ENCODE results near the gene CCDC92. TPM values are rescaled to one million over a fixed set of nuclear protein-coding genes. Genes with fewer than 3 reads are reported as not detected.

The CCDC92 gene
- total and polyA plus RNA-seq, 2 donors (not counting 1 experiment from before 2014, with no cell fraction given), result 26.6 to 36.2 TPM

DNA sequence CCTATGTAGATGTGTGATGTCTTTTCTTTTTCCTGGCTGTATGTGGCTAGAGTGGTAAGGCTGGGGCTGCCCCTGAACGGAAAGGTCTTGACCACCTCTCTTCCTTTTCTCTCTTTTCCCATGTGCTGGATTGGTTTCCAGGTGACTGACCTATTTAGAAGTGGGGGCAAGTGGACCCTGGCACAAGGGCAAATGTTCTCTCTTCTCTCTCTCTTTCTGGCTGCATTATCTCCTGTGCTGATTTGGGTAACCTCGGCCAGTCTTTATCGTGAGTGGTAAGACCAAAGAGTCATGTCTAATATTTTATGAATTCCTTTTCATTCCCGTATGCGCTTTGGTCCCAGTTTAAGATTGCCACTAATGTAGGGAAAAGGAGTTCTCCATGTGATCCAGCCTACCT, 16.5 kb upstream of the CCDC92 start:
- POLR2A ChIA-PET, result no interaction called here
- Histone ChIP-seq H3K4me1 (ENCODE audit: control insufficient read depth in 2 of 2, insufficient read depth in 2 of 2, low read length in 2 of 2) (peaks cover 13 to 24% of the 10 kb centered on the region in 2 donors), H3K4me2 (replicated peaks; ENCODE audit: low read depth, low read length, poor library complexity, severe bottlenecking) (no peak overlapping the region), H3K36me3 (replicated peaks in 1 of 2; ENCODE audit: control extremely low read depth in 1 of 2, control insufficient read depth in 1 of 2, extremely low read depth in 1 of 2, insufficient read depth in 2 of 2, low read length in 1 of 2) (peaks cover 2 to 47% of the 10 kb centered on the region in 2 experiments), H2AFZ (ENCODE audit: insufficient read depth, low read depth, low read length, poor library complexity, severe bottlenecking) (no peak overlapping the region), H3K27ac (ENCODE audit: low read length in 2 of 2) (no peak overlapping the region), H3K9ac (ENCODE audit: low read length) (no peak overlapping the region), H3K9me3 (ENCODE audit: control extremely low read depth in 1 of 3, control insufficient read depth in 2 of 3, insufficient read depth in 1 of 3, low read length in 2 of 3) (no peaks in the 10 kb centered on the region), H3K27me3 (replicated peaks in 1 of 4; ENCODE audit: control extremely low read depth in 1 of 4, control insufficient read depth in 3 of 4, insufficient read depth in 4 of 4, low read length in 3 of 4) (no peaks in the 10 kb centered on the region), H3K4me3 (ENCODE audit: control extremely low read depth in 1 of 5, extremely low read depth in 1 of 5, insufficient read depth in 1 of 5, low read depth in 2 of 5, low read length in 4 of 5) (no peak overlapping the region), H4K20me1 (ENCODE audit: control insufficient read depth, insufficient read depth, low read length, poor library complexity, severe bottlenecking) (peaks cover 24% of the 10 kb centered on the region), H3K79me2 (ENCODE audit: control insufficient read depth, insufficient read depth, low read length) (peaks cover 24% of the 10 kb centered on the region)
- CTCF ChIA-PET, result interaction anchor here (1.0 kb wide), 1 partner anchor 84 kb away, joined by 8 read pairs; no protein-coding TSS in a partner anchor
- Mint-ChIP-seq H3K4me3 (no peak overlapping the region), H3K27me3 (no peaks in the 10 kb centered on the region), H3K4me1 (peaks cover 37% of the 10 kb centered on the region), H3K9me3 (ENCODE audit: insufficient read depth) (no peaks in the 10 kb centered on the region), H3K27ac (no peak overlapping the region)
- intact Hi-C loops (cut with micrococcal nuclease), result no loop called here
- no peak for DNase-seq
- TF ChIP-seq, protein P1, sequence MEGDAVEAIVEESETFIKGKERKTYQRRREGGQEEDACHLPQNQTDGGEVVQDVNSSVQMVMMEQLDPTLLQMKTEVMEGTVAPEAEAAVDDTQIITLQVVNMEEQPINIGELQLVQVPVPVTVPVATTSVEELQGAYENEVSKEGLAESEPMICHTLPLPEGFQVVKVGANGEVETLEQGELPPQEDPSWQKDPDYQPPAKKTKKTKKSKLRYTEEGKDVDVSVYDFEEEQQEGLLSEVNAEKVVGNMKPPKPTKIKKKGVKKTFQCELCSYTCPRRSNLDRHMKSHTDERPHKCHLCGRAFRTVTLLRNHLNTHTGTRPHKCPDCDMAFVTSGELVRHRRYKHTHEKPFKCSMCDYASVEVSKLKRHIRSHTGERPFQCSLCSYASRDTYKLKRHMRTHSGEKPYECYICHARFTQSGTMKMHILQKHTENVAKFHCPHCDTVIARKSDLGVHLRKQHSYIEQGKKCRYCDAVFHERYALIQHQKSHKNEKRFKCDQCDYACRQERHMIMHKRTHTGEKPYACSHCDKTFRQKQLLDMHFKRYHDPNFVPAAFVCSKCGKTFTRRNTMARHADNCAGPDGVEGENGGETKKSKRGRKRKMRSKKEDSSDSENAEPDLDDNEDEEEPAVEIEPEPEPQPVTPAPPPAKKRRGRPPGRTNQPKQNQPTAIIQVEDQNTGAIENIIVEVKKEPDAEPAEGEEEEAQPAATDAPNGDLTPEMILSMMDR (IDR thresholded peaks at IDR 0.05), result no peak
- TF ChIP-seq EZH2 (IDR thresholded peaks at IDR 0.05; ENCODE audit: borderline replicate concordance, insufficient read depth, low read depth, low read length, poor library complexity, severe bottlenecking), result no peak
- ATAC-seq (ENCODE audit: low read depth), result no peak
- 100% methylated on average over 2 of the region's 5 CpGs for WGBS (ENCODE audit: insufficient coverage)

DNA sequence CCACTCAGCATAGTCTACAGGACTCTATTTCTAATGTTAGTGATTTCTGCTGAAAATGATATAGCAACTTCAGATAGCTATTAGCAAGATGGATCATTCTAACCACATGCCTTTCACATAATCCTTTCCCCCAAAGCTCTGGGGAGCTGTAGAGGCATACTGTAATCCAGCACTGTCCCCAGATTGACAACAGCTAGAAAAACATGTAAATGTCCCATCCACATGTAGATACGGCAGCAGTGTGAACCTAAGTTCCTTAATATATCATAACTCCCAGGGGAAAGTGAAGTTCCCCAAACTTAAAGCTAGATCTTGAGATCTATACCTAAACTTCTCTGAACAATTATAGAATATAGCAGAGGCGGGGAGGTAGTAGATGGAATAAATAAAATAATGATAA, 14.4 kb upstream of the CCDC92 start:
- no peaks in the 10 kb centered on the region for H3K9me3 ChIP-seq (ENCODE audit: control extremely low read depth in 1 of 3, control insufficient read depth in 2 of 3, insufficient read depth in 1 of 3, low read length in 2 of 3)
- H3K36me3 ChIP-seq (replicated peaks in 1 of 2; ENCODE audit: control extremely low read depth in 1 of 2, control insufficient read depth in 1 of 2, extremely low read depth in 1 of 2, insufficient read depth in 2 of 2, low read length in 1 of 2), result peaks cover 2 to 30% of the 10 kb centered on the region in 2 experiments
- no peaks in the 10 kb centered on the region for H3K27me3 Mint-ChIP-seq
- H3K9ac ChIP-seq (ENCODE audit: low read length), result no peak overlapping the region
- no peak for TF ChIP-seq EZH2 (IDR thresholded peaks at IDR 0.05; ENCODE audit: borderline replicate concordance, insufficient read depth, low read depth, low read length, poor library complexity, severe bottlenecking)
- TF ChIP-seq, protein P1 (IDR thresholded peaks at IDR 0.05), result no peak
- peaks cover 36% of the 10 kb centered on the region for H4K20me1 ChIP-seq (ENCODE audit: control insufficient read depth, insufficient read depth, low read length, poor library complexity, severe bottlenecking)
- no peak overlapping the region for H3K4me3 Mint-ChIP-seq
- H3K4me2 ChIP-seq (replicated peaks; ENCODE audit: low read depth, low read length, poor library complexity, severe bottlenecking), result no peak overlapping the region
- DNase-seq (peak; percentile 12), ATAC-seq (ENCODE audit: low read depth) (no peak)
- CTCF ChIA-PET, result interaction anchor here (0.5 to 7.0 kb wide), 6 partner anchors 9 to 86 kb away, joined by 3 to 72 read pairs (median 5); no protein-coding TSS in a partner anchor
- H3K4me3 ChIP-seq (ENCODE audit: control extremely low read depth in 1 of 5, extremely low read depth in 1 of 5, insufficient read depth in 1 of 5, low read depth in 2 of 5, low read length in 4 of 5), result no peak overlapping the region
- no peak overlapping the region for H3K27ac ChIP-seq (ENCODE audit: low read length in 2 of 2)
- no peak overlapping the region for H3K27ac Mint-ChIP-seq
- no CpG with 5 or more reads among the region's 2 CpGs for WGBS (ENCODE audit: insufficient coverage)
- no peak overlapping the region for H2AFZ ChIP-seq (ENCODE audit: insufficient read depth, low read depth, low read length, poor library complexity, severe bottlenecking)
- H3K27me3 ChIP-seq (replicated peaks in 1 of 4; ENCODE audit: control extremely low read depth in 1 of 4, control insufficient read depth in 3 of 4, insufficient read depth in 4 of 4, low read length in 3 of 4), result no peaks in the 10 kb centered on the region
- H3K9me3 Mint-ChIP-seq (ENCODE audit: insufficient read depth), result no peaks in the 10 kb centered on the region
- intact Hi-C loops (cut with micrococcal nuclease), result no loop called here
- H3K79me2 ChIP-seq (ENCODE audit: control insufficient read depth, insufficient read depth, low read length), result peaks cover 30% of the 10 kb centered on the region
- H3K4me1 ChIP-seq (ENCODE audit: control insufficient read depth in 2 of 2, insufficient read depth in 2 of 2, low read length in 2 of 2), result peaks cover 13 to 24% of the 10 kb centered on the region in 2 donors
- POLR2A ChIA-PET, result interaction anchor here (0.7 kb wide), 1 partner anchor 1078 kb away, joined by 3 read pairs; no protein-coding TSS in a partner anchor
- H3K4me1 Mint-ChIP-seq, result peaks cover 37% of the 10 kb centered on the region
